SU-DHL-6 (cell line): ENCODE data around the gene HAGH.

ENCODE experiments used
- CTCF ChIP-seq: fragments of 200-600 bp; sonication (generic); IDR thresholded peaks from one replicate; pipeline ENCODE4 v1.5.1; 2017; ENCODE audit warnings: antibody characterized with exemption, mild to moderate bottlenecking, low read length, moderate library complexity; ENCODE audit not compliant: insufficient read depth, poor library complexity, severe bottlenecking
- EZH2phosphoT487 ChIP-seq: fragments of 200-600 bp; sonication (generic), shearing (Covaris generic); conservative IDR thresholded peaks from 2 replicates; pipeline ENCODE4 v1.6.1; 2018; ENCODE audit warnings: mild to moderate bottlenecking, antibody characterized with exemption, low read length, moderate library complexity, mixed read lengths

- TF ChIP-seq CTCF = no peak
- no peak for TF ChIP-seq EZH2phosphoT487
Measured at GRCh38 chr16:1791943-1792812, 34.4 kb downstream of the HAGH start.
